ENCODE measurements around the gene MAD1L1. TPM values are rescaled to one million over a fixed set of nuclear protein-coding genes. Genes with fewer than 3 reads are reported as not detected.

Gene MAD1L1
- total and polyA plus RNA-seq, 3 experiments from 2014 or later, result 43.6 to 185 (median 47.3) TPM

DNA sequence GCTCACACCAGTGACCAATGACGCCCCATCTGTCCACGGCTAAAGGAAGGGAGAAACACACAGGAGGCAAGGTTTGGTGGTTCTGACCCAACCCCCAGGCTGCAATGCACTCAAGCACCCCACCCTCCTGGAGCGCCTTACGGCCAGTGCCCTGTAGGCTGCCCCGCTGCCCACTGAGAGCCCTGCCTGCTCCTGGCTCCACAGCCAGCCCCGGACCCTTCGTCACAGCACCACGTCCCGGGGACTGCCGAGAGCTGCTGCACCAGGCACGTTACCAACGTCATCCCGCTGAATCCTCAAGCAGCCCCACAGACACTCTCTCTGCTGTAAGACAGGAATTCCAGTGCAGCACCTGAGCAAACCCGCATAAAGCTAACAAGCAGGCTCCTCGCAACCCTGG, 87.8 kb downstream of the MAD1L1 start:
- Mint-ChIP-seq H3K4me3 (no peak overlapping the region), H3K27ac (peak overlapping the region in 1 of 8 donors; percentile 56), H3K27me3 (no peaks in the 10 kb centered on the region), H3K4me1 (no peaks in the 10 kb centered on the region), H3K36me3 (peaks cover 0 to 46% (median 2%) of the 10 kb centered on the region in 3 donors), H3K9me3 (no peaks in the 10 kb centered on the region)
- DNase-seq, result no peak
- ChIA-PET CTCF (interaction anchor here (0.7 to 2.8 kb wide), 2 partner anchors 15 to 204 kb away, joined by 3 to 6 read pairs; no protein-coding TSS in a partner anchor), POLR2A (no interaction called here)
- Histone ChIP-seq H3K4me3 (ENCODE audit: low read length) (no peak overlapping the region), H3K27me3 (ENCODE audit: insufficient read depth, low read length, poor library complexity, severe bottlenecking) (no peaks in the 10 kb centered on the region), H3K4me1 (ENCODE audit: insufficient read depth, low read length) (no peaks in the 10 kb centered on the region), H3K36me3 (ENCODE audit: insufficient read depth, low read length) (no peaks in the 10 kb centered on the region), H3K9me3 (ENCODE audit: low read length) (no peaks in the 10 kb centered on the region), H3K27ac (ENCODE audit: low read depth, low read length) (no peak overlapping the region)

DNA sequence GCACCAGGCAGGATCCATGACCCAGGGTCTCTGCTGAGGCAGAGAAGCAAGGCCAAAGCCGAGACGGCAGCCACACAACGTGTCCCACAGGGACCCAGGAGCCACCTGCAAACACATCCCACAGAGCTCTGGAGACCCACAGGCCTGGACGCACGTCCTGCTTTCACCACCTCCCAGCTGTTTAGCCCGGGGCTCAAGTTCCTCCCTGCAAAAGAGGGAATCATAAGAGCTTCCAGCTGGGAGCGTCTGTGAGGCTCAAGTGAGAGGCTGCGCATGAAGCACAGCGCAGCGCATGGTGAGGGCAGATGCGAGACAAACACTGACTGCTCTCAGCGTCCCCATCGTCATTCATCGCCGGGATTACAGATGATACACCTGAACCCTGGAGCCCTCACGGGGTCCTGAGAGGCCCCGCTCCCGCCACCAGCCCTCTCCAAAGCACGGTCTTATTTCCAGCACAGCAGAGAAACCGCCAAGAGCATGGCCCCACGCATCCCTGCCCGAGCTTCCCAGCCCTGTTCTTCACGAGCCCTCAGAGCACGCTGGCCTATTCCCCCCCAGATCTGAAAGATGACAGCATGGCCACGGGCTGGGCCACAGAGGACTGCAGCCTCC, 88.7 kb downstream of the MAD1L1 start:
- H3K4me3 Mint-ChIP-seq, result no peak overlapping the region
- no peak overlapping the region for H3K4me3 ChIP-seq (ENCODE audit: low read length)
- CTCF ChIA-PET, result interaction anchor here (2.8 kb wide), 1 partner anchor 16 kb away, joined by 6 read pairs; no protein-coding TSS in a partner anchor
- no peaks in the 10 kb centered on the region for H3K4me1 Mint-ChIP-seq
- no peaks in the 10 kb centered on the region for H3K27me3 Mint-ChIP-seq
- H3K4me1 ChIP-seq (ENCODE audit: insufficient read depth, low read length), result no peaks in the 10 kb centered on the region
- DNase-seq, result no peak
- no peak overlapping the region for H3K27ac ChIP-seq (ENCODE audit: low read depth, low read length)
- H3K27me3 ChIP-seq (ENCODE audit: insufficient read depth, low read length, poor library complexity, severe bottlenecking), result no peaks in the 10 kb centered on the region
- no peaks in the 10 kb centered on the region for H3K9me3 ChIP-seq (ENCODE audit: low read length)
- H3K36me3 ChIP-seq (ENCODE audit: insufficient read depth, low read length), result no peaks in the 10 kb centered on the region
- no peak overlapping the region for H3K27ac Mint-ChIP-seq
- POLR2A ChIA-PET, result interaction anchor here (0.6 kb wide), 1 partner anchor 311 kb away, joined by 4 read pairs; no protein-coding TSS in a partner anchor
- H3K36me3 Mint-ChIP-seq, result peaks cover 0 to 43% (median 2%) of the 10 kb centered on the region in 3 donors
- H3K9me3 Mint-ChIP-seq, result no peaks in the 10 kb centered on the region

DNA sequence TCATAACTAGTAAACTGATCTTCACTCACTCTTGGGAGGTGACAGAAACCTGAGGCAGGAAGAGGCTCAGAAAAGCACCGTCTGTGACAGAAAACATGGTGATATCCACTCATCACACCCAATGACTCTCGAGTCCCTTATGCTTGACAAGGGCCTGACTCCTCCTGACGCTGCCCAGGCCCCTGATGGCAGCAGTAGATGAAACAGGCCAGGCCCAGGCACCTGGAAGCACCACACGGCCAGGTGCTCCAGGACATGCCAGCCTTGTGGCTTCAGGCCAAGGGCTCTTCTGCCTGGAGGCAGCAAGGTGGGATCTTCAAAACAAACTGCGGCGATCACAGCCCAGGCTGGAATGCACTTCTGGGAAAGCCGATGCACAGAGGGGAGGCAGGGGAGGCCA, 89.3 kb downstream of the MAD1L1 start:
- no peak for DNase-seq
- Mint-ChIP-seq H3K4me1 (peaks cover 2 to 4% (median 2%) of the 10 kb centered on the region in 3 donors), H3K27ac (no peak overlapping the region), H3K9me3 (no peaks in the 10 kb centered on the region), H3K27me3 (no peaks in the 10 kb centered on the region), H3K36me3 (peaks cover 0 to 43% (median 2%) of the 10 kb centered on the region in 3 donors), H3K4me3 (no peak overlapping the region)
- ChIA-PET POLR2A (no interaction called here), CTCF (no interaction called here)
- Histone ChIP-seq H3K27ac (ENCODE audit: low read depth, low read length) (no peak overlapping the region), H3K27me3 (ENCODE audit: insufficient read depth, low read length, poor library complexity, severe bottlenecking) (no peaks in the 10 kb centered on the region), H3K4me3 (ENCODE audit: low read length) (no peak overlapping the region), H3K4me1 (ENCODE audit: insufficient read depth, low read length) (peaks cover 4% of the 10 kb centered on the region), H3K36me3 (ENCODE audit: insufficient read depth, low read length) (no peaks in the 10 kb centered on the region), H3K9me3 (ENCODE audit: low read length) (no peaks in the 10 kb centered on the region)

DNA sequence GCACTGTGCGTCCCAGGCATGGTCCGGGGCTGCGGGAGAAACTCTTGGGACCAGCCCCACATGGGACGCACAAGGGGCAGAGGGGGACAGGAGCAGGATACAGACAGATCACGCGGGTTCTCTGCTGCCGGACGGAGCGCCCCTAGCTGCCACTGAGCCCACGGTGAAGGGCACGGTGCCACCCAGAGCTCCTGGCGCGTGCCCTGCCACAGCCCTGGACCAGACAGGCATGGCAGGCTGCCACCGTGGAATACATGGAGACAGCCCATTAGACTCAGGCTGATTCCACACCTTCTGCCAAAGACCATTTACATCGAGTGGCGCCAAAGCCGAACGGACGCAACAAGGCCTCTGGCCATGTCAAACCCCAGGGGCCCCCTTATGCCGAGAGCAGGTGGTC, 90.4 kb downstream of the MAD1L1 start:
- Histone ChIP-seq H3K4me3 (ENCODE audit: low read length) (no peak overlapping the region), H3K9me3 (ENCODE audit: low read length) (no peaks in the 10 kb centered on the region), H3K27ac (ENCODE audit: low read depth, low read length) (no peak overlapping the region), H3K36me3 (ENCODE audit: insufficient read depth, low read length) (no peaks in the 10 kb centered on the region), H3K27me3 (ENCODE audit: insufficient read depth, low read length, poor library complexity, severe bottlenecking) (no peaks in the 10 kb centered on the region), H3K4me1 (ENCODE audit: insufficient read depth, low read length) (peaks cover 11% of the 10 kb centered on the region)
- Mint-ChIP-seq H3K4me3 (no peak overlapping the region), H3K27ac (no peak overlapping the region), H3K27me3 (no peaks in the 10 kb centered on the region), H3K4me1 (peaks cover 9 to 11% (median 9%) of the 10 kb centered on the region in 3 donors), H3K36me3 (peaks cover 0 to 40% (median 2%) of the 10 kb centered on the region in 3 donors), H3K9me3 (no peaks in the 10 kb centered on the region)
- no peak for DNase-seq
- CTCF ChIA-PET, result no interaction called here
- POLR2A ChIA-PET, result no interaction called here

DNA sequence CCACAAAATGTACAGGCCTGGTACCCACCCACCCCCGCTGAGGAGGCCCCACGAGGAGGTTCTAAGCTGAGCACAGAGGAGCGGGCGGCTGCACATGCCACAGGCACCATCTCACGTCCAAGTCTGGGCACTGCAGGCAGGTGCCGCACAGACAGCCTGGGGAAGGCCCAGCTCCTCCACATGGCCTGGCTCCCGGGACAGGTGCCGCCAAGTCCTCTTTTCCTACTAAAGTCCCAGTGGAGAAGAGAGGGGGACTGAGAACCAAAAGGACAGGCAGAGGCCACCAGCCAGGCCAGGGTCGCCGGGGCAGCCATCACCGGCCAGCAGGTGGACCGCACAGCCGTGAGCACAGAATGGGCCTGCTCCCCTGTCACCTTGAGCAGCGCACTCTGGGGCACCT, 91.1 kb downstream of the MAD1L1 start:
- H3K4me3 Mint-ChIP-seq, result no peak overlapping the region
- H3K9me3 Mint-ChIP-seq, result no peaks in the 10 kb centered on the region
- Histone ChIP-seq H3K27ac (ENCODE audit: low read depth, low read length) (no peak overlapping the region), H3K4me3 (ENCODE audit: low read length) (no peak overlapping the region), H3K36me3 (ENCODE audit: insufficient read depth, low read length) (no peaks in the 10 kb centered on the region), H3K9me3 (ENCODE audit: low read length) (no peaks in the 10 kb centered on the region), H3K4me1 (ENCODE audit: insufficient read depth, low read length) (peaks cover 11% of the 10 kb centered on the region), H3K27me3 (ENCODE audit: insufficient read depth, low read length, poor library complexity, severe bottlenecking) (no peaks in the 10 kb centered on the region)
- H3K27me3 Mint-ChIP-seq, result no peaks in the 10 kb centered on the region
- CTCF ChIA-PET, result no interaction called here
- peaks cover 0 to 36% (median 4%) of the 10 kb centered on the region in 3 donors for H3K36me3 Mint-ChIP-seq
- H3K4me1 Mint-ChIP-seq, result peaks cover 9 to 11% (median 9%) of the 10 kb centered on the region in 3 donors
- POLR2A ChIA-PET, result no interaction called here
- H3K27ac Mint-ChIP-seq, result peak overlapping the region in 1 of 8 donors; percentile 17
- no peak for DNase-seq

DNA sequence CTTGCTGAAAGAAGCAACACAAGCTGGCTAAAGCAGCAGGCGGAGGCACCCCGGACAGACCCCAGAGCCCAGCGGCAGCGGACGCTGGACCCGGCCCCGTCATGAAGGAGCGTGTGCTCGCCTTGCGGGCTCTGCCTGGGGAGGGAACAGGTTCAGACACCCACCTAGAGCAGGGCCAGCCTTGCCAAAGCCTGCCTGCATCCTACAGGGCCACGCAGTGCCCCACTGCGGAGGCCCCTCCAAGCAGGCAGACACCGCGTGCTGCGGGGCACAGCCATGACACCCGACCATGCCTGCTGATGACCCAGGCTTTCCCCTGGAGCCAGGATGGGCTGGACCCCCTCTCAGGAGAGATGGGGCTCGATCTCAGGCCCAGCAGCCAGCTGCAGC, 91.7 kb downstream of the MAD1L1 start:
- POLR2A ChIA-PET, result no interaction called here
- H3K9me3 Mint-ChIP-seq, result no peaks in the 10 kb centered on the region
- no peak for DNase-seq
- H3K27ac Mint-ChIP-seq, result no peak overlapping the region
- H3K36me3 Mint-ChIP-seq, result peaks cover 0 to 33% (median 4%) of the 10 kb centered on the region in 3 donors
- Histone ChIP-seq H3K4me1 (ENCODE audit: insufficient read depth, low read length) (peaks cover 11% of the 10 kb centered on the region), H3K4me3 (ENCODE audit: low read length) (no peak overlapping the region), H3K27ac (ENCODE audit: low read depth, low read length) (no peak overlapping the region), H3K9me3 (ENCODE audit: low read length) (no peaks in the 10 kb centered on the region), H3K36me3 (ENCODE audit: insufficient read depth, low read length) (no peaks in the 10 kb centered on the region), H3K27me3 (ENCODE audit: insufficient read depth, low read length, poor library complexity, severe bottlenecking) (no peaks in the 10 kb centered on the region)
- CTCF ChIA-PET, result no interaction called here
- peaks cover 9 to 11% (median 9%) of the 10 kb centered on the region in 3 donors for H3K4me1 Mint-ChIP-seq
- H3K27me3 Mint-ChIP-seq, result no peaks in the 10 kb centered on the region
- H3K4me3 Mint-ChIP-seq, result no peak overlapping the region

DNA sequence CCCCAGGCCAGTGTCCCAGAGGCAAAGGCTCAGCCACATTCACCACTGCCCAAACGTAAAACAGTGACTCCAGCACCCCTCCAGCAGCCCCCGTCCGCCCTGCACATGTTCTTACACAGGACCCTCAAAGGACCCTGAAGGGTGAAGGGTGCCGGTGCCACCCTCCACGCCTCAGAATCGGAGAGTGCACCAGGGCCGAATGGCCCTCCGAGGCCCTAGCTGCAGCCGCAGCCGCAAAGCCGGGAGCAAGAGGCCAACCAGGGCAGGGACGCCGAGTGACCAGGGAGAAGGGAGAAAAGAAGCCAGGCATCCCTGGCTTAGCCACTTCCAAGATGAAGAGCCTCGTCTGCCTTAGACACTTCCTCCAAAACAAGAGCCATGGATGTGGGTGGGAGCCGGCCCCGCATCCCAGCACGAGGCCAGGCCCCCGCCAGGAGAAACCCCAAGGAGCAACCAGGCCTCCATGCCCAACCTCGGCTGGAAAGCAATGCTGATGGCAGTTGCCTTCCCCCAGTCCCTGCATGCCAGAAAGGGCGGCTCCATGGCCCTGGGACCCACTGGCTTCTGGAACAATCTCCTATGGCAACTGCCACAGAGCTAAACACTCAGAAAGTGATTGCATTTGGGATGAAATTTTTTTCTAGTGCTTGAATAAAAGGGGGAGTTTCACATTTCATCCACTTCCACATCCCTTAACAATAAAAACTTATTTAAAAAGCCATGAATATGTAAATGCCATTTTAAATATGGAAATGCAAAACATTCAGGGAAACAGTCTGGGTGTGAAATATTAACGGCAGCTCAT, 92.3 kb downstream of the MAD1L1 start:
- Mint-ChIP-seq H3K27me3 (no peaks in the 10 kb centered on the region), H3K27ac (peak overlapping the region in 3 of 8 donors; percentile 17 to 62 (median 47)), H3K4me1 (peaks cover 9 to 11% (median 9%) of the 10 kb centered on the region in 3 donors), H3K4me3 (no peak overlapping the region), H3K36me3 (peaks cover 2 to 34% (median 4%) of the 10 kb centered on the region in 3 donors), H3K9me3 (no peaks in the 10 kb centered on the region)
- no peak overlapping the region for H3K4me3 ChIP-seq (ENCODE audit: low read length)
- no peak overlapping the region for H3K27ac ChIP-seq (ENCODE audit: low read depth, low read length)
- no peaks in the 10 kb centered on the region for H3K9me3 ChIP-seq (ENCODE audit: low read length)
- no peak for DNase-seq
- H3K4me1 ChIP-seq (ENCODE audit: insufficient read depth, low read length), result peaks cover 11% of the 10 kb centered on the region
- no peaks in the 10 kb centered on the region for H3K27me3 ChIP-seq (ENCODE audit: insufficient read depth, low read length, poor library complexity, severe bottlenecking)
- POLR2A ChIA-PET, result no interaction called here
- H3K36me3 ChIP-seq (ENCODE audit: insufficient read depth, low read length), result no peaks in the 10 kb centered on the region
- CTCF ChIA-PET, result interaction anchor here (1.2 kb wide), 1 partner anchor 10 kb away, joined by 3 read pairs; no protein-coding TSS in a partner anchor

DNA sequence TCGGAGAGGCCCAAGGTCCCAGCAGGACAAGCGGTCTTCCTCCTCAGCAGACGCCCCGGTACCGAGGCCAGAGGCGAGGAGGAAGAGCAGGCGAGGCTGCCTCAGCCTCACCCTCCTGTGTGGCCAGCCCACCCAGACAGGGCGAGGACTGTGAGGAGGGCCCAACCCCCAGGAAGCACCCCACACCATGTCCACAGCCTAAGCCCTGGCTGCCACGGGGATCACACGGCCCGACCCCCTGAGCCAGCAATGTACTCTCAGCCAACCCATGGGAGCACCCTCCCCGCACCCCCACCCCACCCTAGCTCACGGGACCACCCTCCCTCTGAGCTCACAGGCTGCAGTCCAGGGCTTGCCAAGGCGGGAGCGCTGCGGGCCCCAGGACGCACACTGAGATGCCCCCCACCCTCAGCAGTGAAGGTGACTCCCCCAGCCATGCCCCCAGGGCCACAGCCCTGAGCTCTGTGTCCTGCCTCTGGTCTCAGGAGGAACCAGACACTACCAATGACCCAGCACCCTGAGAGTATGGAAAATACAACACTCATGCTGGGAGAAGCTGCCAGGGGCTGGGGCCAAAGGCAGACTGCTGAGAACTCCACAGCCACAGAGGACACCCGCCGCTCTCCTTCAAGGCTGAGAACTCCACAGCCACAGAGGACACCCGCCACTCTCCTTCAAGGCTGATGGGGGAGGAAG, 93.6 kb downstream of the MAD1L1 start:
- no peak for DNase-seq
- Mint-ChIP-seq H3K27me3 (no peaks in the 10 kb centered on the region), H3K27ac (no peak overlapping the region), H3K36me3 (peaks cover 6 to 26% (median 9%) of the 10 kb centered on the region in 3 donors), H3K9me3 (no peaks in the 10 kb centered on the region), H3K4me1 (peaks cover 9 to 11% (median 9%) of the 10 kb centered on the region in 3 donors), H3K4me3 (no peak overlapping the region)
- Histone ChIP-seq H3K27me3 (ENCODE audit: insufficient read depth, low read length, poor library complexity, severe bottlenecking) (no peaks in the 10 kb centered on the region), H3K27ac (ENCODE audit: low read depth, low read length) (no peak overlapping the region), H3K36me3 (ENCODE audit: insufficient read depth, low read length) (no peaks in the 10 kb centered on the region), H3K4me3 (ENCODE audit: low read length) (no peak overlapping the region), H3K9me3 (ENCODE audit: low read length) (no peaks in the 10 kb centered on the region), H3K4me1 (ENCODE audit: insufficient read depth, low read length) (peaks cover 11% of the 10 kb centered on the region)
- ChIA-PET CTCF (interaction anchor here (1.2 kb wide), 1 partner anchor 11 kb away, joined by 3 read pairs; no protein-coding TSS in a partner anchor), POLR2A (no interaction called here)
